K562 (cell line): ENCODE results near the gene ITPKB.

Experiments
- CCAR2 ChIP-seq: fragments of 200-400 bp; formaldehyde crosslinking; IDR thresholded peaks from 2 replicates; pipeline ENCODE4 v1.6.1; 2017; ENCODE audit warnings: mild to moderate bottlenecking, low read depth, low read length
- ELF1 ChIP-seq: fragments of 200-800 bp; sonication (Bioruptor generic); IDR thresholded peaks from 2 replicates; pipeline ENCODE4 v1.6.1; 2016; ENCODE audit warnings: missing genetic modification characterization, missing compliant biosample characterization
- FOXM1 ChIP-seq, 2 experiments: fragments of 450-650 bp in 1 of 2; sonication (generic) in 1 of 2; formaldehyde crosslinking in 1 of 2; IDR thresholded peaks; 2 replicates each; pipeline versions ENCODE4 v1.6.1 to v1.9.0; 2017 to 2022; ENCODE audit warnings: low read depth in 2 of 2, mild to moderate bottlenecking in 2 of 2, missing genetic modification reagents in 1 of 2, moderate library complexity in 1 of 2
- HDAC2 ChIP-seq: fragments of 450-650 bp; IDR thresholded peaks from 2 replicates; pipeline ENCODE4 v1.6.1; 2016; ENCODE audit warnings: mild to moderate bottlenecking
- HMG20B ChIP-seq: fragments of 250-450 bp; sonication (Bioruptor Pico); IDR thresholded peaks from 2 replicates; pipeline ENCODE4 v1.5.0; 2021; ENCODE audit warnings: mild to moderate bottlenecking
- HNRNPK ChIP-seq: fragments of 200-400 bp; formaldehyde crosslinking; IDR thresholded peaks from one replicate; pipeline ENCODE4 v1.6.1; 2018; ENCODE audit warnings: mild to moderate bottlenecking, low read depth, low read length; ENCODE audit not compliant: poor library complexity, severe bottlenecking
- ZNF174 ChIP-seq: fragments of 250-450 bp; sonication (Bioruptor Pico); IDR thresholded peaks from 2 replicates; pipeline ENCODE4 v1.4.0; 2020; ENCODE audit warnings: mild to moderate bottlenecking
- ZNF175 ChIP-seq: fragments of 200-800 bp; sonication (Bioruptor generic); IDR thresholded peaks from 2 replicates; pipeline ENCODE4 v1.6.1; 2016; ENCODE audit warnings: low read depth, mild to moderate bottlenecking, missing genetic modification characterization, missing compliant biosample characterization
- TF ChIP-seq, protein P1 (sequence below), 3 experiments: IDR thresholded peaks in 2 of 3; conservative IDR thresholded peaks in 1 of 3; 2 replicates each; pipeline ENCODE4 v1.5.1; 2011 to 2012; ENCODE audit warnings: low read length in 3 of 3, mild to moderate bottlenecking in 3 of 3, control low read depth in 2 of 3, improper control_type of control experiment in 1 of 3, inconsistent platforms in 1 of 3, low read depth in 1 of 3, mixed read lengths in 1 of 3, moderate library complexity in 1 of 3; ENCODE audit not compliant: insufficient read depth in 2 of 3
- TF ChIP-seq, protein P2 (sequence below): fragments of 450-650 bp; formaldehyde crosslinking; IDR thresholded peaks from 2 replicates; pipeline ENCODE4 v1.4.0; 2022; ENCODE audit warnings: missing genetic modification characterization

DNA sequence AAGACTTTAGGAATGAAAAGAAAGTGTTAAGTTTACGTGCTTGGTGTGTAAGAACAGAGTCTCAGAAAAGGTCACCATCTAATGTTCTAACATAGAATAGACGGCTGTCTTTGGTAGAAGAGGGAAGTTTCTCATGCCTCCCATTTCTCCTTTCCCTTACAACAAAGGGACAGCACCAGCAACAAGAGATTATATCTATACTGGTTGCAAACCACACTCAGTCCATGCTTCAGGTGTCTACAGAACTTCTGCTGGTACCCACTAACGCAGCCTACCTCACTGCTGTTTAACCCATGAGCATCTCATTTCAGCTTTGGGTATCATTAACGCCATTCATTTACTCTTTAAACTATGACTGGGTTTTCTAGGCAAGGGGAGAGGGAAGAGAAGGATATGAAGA, 9.2 kb upstream of the ITPKB start:
- TF ChIP-seq, protein P1, sequence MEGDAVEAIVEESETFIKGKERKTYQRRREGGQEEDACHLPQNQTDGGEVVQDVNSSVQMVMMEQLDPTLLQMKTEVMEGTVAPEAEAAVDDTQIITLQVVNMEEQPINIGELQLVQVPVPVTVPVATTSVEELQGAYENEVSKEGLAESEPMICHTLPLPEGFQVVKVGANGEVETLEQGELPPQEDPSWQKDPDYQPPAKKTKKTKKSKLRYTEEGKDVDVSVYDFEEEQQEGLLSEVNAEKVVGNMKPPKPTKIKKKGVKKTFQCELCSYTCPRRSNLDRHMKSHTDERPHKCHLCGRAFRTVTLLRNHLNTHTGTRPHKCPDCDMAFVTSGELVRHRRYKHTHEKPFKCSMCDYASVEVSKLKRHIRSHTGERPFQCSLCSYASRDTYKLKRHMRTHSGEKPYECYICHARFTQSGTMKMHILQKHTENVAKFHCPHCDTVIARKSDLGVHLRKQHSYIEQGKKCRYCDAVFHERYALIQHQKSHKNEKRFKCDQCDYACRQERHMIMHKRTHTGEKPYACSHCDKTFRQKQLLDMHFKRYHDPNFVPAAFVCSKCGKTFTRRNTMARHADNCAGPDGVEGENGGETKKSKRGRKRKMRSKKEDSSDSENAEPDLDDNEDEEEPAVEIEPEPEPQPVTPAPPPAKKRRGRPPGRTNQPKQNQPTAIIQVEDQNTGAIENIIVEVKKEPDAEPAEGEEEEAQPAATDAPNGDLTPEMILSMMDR (IDR thresholded peaks at IDR 0.05 in 2 of 3, conservative IDR thresholded peaks at IDR 0.05 in 1 of 3; ENCODE audit: insufficient read depth in 2 of 3, low read depth in 1 of 3, low read length in 3 of 3), result no peak
- TF ChIP-seq HDAC2, result no peak
- TF ChIP-seq FOXM1 (IDR thresholded peaks at IDR 0.05; ENCODE audit: low read depth), result no peak
- no peak for TF ChIP-seq FOXM1 (CRISPR knock-in tag; IDR thresholded peaks at IDR 0.05; ENCODE audit: low read depth)
- TF ChIP-seq ELF1, result no peak
- no peak for TF ChIP-seq ZNF174 (CRISPR knock-in tag)
- no peak for TF ChIP-seq CCAR2
- TF ChIP-seq ZNF175, result no peak
- TF ChIP-seq HNRNPK, result no peak
- no peak for TF ChIP-seq HMG20B (CRISPR knock-in tag)
- TF ChIP-seq, protein P2, sequence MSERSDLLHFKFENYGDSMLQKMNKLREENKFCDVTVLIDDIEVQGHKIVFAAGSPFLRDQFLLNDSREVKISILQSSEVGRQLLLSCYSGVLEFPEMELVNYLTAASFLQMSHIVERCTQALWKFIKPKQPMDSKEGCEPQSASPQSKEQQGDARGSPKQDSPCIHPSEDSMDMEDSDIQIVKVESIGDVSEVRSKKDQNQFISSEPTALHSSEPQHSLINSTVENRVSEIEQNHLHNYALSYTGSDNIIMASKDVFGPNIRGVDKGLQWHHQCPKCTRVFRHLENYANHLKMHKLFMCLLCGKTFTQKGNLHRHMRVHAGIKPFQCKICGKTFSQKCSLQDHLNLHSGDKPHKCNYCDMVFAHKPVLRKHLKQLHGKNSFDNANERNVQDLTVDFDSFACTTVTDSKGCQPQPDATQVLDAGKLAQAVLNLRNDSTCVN (CRISPR knock-in tag), result no peak
